Activated CD8-positive, alpha-beta memory T cell treated with anti-CD3 and anti-CD28 coated beads, Interleukin-2, amount 50 U/mL, for 24 hours (primary cell): ENCODE results near the gene GULP1.
"Not testable (repeated sequence)": the region's sequence is repeated elsewhere in the genome, so short reads cannot be mapped to it uniquely, and the experiment has no call there.

Experiments
- DNase-seq: peaks from one replicate; pipeline ENCODE4 v3.0.0-alpha.2; 2020; ENCODE audit errors: extremely low read depth

The GULP1 gene

DNA sequence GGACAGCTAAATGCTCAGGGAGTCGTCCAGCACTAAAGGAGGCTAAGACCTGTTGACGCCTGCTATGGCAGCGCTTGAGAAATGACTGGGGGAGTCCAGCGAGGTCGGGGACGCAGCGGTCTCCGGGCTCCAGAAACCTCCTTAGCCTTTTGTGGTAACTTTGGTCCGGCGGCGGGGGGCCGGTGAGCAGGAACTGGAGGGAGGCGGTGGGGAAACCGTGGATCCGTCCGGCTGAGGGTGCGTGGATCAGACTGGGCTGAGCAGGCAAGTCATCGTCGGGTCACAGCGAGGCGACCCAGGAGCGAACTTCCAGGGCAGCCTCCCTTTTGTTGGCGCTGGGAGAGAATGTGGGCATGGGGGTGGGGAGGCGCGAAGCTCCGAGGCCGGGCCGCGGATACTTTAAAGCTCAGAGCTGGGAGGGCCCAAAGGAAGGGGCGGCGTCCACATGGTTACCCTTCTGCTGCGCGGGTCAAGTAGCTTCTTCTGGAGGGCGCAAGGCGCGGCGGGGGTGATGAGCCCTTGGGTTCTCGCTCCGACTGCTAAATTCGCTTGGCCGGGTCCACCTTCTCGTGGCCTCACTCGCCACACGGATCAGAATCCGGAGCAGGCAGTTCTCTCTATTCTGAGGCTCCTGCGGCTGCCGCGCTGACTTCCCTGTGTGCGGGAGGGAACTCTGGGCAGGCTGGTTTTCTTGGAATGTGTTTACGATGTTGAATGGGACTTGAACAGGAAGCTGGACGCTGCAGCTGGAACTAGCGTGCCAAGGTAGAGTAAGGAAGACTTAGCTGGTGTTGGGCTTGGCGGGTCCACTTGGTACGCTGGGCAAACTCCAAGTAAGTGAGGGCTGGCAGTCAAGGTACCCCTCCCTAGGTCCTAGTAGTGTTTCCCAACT, 920 bp downstream of the GULP1 start:
- no peak for DNase-seq

DNA sequence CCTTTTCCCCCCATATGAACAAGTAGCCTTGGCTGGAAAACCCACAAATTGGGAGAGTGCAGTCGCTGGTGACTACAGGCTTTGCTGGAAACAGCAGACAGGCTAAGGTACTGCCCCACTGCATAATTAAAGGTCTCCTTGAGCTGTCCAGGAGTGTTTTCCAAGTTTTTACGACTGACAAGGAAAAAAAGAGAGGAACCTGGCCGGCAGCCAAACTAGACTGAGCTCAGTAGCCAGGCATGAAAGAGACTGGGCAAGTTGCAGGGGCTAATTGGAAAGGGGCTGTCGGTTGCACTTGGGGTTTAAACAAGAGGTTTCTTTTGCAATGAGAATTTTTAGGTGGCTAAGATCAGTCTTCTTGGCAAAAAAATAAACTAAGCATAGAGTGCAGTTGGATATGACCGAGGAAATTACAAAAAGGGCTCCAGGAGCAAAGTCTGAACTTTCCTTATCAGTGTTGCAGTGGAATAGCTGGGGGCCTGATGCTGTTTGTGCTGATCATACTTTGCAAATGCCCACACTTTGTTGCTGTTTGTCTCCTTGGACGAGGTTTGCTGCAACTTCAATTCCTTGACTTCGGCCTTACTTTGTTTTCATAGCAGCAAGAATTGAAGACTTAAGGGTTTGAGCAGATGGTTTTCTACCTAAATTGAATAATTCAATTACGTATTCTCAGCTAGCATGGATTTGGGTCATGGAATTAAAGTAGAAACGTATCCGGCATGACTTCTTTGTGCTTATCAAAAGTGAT, 2.1 kb downstream of the GULP1 start:
- DNase-seq = no peak

DNA sequence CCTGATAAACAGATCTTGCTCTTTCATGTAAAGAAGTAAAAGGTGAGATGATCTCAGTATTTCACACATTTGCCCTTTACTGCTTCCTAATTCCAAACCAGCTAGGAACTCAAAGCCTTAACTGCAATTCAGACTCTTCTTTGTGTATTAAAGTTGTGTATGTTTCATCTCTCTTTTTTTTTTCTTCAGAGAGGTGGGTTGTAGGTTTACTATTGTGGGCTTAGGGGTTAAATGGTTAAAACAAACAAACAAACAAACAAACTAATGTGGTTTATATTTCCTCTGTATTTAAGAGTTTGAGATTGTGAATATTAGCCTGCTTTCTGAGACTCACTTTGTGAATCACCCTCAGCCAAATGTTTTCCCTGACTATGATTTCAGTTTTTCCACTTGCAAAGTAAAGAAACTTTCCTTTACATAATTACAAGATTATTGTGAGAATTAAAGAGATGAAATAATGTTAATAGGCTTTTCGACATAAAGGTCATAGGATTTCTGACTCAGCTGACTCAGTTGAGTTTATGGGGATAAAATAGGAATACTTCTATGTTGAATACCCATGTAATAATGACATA, 2.8 kb downstream of the GULP1 start:
- no peak for DNase-seq

DNA sequence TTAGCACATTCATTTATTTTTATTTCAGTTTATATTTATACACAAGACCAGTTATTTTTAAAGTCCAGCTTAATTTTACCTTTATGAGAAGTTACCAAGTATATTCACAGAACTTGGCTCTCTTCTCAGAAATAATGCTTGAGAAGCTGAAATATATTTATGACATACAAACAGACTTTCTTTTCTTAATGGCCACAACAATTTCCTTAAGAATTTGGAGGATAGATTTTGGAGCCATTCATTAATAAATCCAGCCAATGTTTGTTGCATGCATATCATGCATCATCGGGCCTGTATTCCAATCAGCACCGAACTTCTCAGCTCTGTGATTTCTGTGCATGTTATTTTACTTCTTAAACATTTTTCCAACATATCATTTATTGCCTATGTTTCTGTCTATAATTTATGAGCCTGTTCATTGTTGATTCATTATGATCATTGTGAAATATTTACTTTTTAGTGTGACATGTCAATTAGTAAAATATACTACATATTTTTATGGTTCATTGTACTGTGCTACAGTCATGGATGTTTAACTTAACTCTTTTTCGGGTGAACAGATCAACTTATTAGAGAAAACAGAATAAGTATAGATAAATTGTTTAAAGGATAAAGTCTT, 3.5 kb downstream of the GULP1 start:
- no peak for DNase-seq

DNA sequence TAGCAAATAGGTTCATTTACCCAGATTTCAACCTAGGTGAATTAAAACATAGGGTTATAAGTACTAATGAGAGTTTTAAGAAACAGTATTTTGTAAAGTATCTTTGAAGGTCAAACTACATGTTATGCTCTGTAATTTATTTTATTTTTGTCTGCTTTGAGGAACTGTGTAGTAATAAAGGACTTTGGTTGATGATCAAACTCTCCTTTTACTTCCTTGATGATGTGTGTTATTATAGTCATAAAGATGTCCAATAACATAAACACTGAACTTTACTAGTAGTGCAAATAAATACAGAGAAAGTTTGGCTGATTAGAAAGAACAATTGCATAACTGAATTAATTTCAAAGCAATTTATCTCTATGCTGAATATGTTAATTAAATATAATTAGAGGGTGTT, 6.3 kb downstream of the GULP1 start:
- DNase-seq = no peak

DNA sequence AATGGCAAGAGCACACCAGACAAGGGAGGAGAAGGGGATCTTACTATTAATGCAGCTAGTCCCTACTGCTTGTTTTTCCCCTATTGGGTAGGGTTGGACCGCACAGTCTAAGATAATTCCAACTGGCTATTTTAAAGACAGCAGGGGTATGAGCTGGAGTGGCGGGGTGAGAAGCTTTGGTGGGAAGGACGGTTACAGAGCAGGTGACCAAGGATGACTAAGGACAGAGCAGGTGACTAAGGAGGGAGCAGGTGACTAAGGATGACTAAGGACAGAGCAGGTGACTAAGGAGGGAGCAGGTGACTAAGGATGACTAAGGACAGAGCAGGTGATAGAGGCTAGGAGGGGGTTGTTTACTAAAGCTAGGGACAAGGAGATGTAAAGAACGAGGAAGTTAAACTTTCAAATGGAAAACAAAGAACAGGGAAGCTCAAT, 7.3 kb downstream of the GULP1 start:
- DNase-seq = not testable (repeated sequence)

DNA sequence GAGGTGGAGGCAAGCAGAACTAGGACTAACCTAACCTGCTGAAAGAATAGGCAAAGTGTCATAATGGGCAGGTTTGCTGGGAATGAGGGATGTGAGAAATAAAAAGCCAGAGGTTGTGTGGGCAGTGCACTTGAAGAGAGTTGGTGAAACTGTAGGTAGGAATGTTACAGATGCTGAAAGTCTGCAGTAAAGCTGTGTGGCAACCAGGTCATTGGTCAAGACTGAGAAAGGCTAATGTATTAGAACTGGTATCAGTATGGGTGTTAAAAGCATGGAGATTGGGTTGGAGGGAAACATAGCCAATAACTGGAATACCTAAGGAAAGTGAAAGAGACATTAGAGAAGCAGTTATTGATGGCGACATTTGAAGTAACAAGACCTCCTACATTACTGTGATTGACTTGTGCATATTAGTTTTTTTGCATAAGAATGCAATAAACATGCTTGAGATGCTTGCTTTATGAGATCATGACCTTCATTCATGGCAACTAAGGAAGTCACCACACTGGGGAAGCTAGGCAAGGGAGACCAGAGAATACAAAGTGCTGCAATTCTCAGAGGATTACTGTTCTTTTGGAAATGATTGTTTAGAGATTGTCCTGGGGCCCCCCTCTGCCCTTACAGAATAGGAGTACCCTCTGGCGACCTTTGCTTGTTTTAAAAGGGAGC, 11.8 kb downstream of the GULP1 start:
- no peak for DNase-seq

DNA sequence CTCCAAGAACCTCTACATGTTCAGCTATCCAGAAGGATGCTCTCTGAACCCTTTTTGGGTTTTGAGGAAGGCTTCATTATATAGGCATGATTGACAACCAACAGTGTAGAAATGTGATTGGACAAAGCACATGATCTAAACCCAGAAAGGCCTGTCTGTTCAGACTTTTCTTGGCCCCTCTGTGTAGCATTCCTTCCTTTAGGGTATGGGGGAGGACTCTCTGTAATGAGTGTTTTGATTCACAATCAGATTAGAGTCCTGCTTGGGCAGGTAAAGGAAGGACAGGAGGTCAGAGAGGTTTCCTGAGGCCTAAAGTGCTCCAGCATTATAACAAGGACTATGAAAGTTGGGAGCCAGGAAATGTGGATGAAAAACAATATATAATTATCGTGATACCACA, 13.6 kb downstream of the GULP1 start:
- DNase-seq = no peak

DNA sequence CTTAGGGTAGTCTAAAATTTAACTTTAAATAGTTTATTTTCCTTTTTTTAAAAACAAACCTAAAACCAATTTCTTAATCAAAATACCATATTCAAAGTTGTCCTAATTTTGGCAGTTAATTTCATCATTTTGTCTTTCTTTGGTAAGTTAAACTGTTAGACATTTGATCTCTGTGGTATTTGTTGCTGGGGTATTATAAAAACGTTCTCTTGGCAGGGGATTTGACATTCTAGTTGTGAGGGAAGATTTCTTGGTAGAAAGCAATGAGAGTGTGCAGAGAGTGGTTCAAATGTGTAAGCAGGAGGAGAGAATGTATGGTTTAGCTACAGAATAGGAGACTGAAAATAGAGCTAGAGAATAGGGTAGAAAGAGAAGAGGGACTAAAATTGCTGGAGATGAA, 14.6 kb downstream of the GULP1 start:
- no peak for DNase-seq

DNA sequence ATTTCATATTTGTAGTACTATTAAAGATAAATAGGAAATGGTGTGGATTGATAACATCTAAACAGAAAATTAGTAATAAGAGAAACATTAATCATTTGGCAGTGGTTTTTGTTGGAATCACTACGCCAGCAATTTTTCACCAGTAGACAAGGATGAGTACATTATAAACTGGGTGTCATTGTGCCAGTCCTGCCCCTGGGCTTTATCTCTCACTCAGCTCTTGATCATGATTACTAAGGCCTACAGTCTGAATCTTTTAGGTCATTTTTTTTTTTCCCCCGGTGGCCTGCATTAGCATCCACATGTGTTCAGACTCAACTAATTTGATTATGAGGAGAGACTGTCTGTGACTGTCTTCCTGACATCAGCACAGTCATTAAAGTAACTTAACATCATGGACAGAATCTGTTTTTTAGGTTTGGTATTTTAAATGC, 16.2 kb downstream of the GULP1 start:
- DNase-seq = no peak

DNA sequence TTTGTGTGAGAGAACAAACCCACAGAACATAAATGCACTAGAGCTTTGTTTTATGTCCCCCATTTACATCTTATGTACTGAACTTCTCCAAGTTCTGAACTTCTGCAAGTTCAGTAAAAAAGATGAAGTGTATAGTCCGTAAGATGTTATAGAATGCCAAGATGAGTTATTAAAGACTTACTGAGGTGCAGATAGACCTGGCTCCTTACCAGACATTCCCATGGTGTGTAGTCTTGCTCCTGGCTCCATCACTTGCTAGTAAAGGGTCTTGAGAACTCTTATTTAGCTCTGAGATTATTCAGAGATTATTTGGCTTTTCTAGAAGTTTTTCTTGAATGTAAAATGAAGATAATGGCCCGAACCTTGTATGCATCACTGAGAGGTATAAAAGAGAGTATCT, 16.8 kb downstream of the GULP1 start:
- DNase-seq = no peak

DNA sequence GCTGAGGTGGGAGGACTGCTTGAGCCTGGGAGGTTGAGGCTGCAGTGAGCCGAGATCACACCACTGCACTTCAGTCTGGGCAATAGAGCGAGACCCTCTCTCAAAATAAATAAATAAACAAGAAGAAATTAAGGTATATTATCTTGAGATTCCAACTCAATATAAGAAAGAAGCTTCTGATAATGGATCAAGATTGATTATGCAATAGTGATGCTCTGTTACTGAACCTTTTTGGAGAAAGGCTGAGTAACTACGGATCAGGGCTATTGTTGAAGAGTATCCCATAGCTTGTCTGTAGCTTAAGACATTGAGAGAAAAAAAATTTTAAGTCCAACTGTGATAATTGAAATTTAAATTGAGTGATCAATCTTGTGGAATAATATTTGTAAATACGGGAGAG, 17.7 kb downstream of the GULP1 start:
- DNase-seq = no peak

DNA sequence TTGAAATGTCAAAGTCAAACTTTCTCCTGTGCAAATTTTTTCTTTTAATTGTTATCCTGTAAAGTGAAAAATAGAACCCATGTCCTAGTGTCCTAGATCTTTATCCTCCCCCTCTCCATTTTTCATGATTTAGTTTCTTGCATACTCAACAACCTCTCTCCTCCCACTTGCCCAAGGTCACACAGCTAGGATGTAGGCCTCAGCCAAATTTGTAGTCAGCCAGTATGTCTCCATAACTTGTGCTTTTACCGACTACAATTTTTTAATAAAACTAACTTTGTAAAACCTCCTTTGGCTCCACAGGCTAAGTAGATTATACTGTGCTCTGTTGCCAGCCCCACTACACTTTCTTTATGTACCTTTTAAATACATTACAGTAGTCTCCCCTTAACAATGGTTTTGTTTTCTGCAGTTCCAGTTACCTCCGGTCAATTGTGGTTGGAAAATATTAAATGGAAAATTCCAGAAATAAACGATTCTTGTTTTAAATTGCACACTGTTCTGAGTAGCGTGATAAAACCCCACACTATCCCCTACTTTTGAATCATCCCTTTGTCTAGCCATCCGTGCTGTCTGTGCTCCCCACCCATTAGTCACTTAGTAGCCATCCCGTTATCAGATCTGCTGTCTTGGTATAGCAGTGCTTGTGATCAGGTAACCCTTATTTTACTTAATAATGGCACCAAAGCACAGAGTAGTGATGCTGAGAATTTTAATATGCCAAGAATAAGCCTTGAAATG, 22.8 kb downstream of the GULP1 start:
- DNase-seq = no peak

DNA sequence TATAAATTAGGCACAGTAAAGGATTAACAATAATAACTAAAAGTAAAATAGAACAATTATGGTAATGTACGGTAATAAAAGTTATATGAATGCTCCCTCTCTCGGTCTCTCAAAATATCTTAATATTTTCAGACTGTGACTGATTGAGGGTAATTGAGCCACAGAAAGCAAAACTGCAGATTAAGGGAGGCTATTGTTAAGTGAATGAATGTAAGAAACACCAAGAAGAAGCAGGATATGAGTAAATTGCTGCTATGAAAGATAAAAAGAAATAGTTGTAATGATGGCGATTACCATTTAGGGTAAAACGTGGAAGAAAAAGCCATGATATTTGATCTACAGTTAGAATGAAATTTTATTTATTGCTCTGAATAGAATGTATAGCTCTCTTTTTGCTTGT, 24.1 kb downstream of the GULP1 start:
- DNase-seq = no peak

DNA sequence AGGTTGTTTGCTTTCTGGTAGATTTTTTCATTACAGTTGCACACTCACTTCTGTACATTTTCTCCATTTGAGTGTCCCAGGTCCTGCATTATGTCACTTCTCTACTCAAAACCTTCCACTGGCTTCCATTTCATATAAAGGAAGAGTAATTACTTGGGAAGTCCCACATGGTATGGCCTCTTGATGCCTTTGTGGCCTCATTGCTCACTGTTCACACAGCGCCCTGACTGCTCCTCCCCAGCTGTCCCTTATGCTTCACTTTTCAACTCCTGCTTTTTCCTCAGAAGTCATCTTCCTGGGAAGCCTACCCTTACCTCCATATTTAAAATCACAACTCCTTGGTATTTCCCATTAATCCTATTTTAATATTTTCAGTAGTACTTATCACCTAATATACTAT, 24.7 kb downstream of the GULP1 start:
- no peak for DNase-seq

DNA sequence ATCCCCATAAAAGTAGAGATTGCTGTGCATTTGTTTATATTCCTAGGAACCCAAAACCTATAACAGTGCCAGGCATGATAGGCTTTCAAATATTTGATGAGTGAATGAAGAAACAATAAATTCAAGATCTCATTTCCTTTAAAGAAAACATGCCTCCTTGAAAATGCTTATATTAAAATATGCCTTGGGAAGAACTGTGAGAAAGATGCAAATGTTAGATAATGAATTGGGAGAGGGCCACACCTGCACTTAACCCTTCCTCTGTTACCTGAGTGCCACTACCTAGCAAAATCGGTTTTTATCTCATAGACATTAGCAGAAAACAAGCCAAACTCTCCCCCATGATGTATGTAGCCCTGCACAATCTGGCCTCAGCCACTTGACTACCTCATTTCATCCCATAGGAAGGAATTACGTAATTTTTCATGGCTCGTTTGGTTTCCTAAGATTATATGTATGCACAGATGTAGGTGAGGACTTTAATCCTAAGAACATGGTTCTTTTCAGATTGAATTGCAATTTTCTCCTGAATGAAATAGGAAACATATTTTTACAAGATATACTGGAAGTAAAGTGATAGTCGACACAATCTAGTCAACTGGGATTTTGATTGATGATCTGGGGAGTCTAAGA, 25.2 kb downstream of the GULP1 start:
- DNase-seq = no peak

DNA sequence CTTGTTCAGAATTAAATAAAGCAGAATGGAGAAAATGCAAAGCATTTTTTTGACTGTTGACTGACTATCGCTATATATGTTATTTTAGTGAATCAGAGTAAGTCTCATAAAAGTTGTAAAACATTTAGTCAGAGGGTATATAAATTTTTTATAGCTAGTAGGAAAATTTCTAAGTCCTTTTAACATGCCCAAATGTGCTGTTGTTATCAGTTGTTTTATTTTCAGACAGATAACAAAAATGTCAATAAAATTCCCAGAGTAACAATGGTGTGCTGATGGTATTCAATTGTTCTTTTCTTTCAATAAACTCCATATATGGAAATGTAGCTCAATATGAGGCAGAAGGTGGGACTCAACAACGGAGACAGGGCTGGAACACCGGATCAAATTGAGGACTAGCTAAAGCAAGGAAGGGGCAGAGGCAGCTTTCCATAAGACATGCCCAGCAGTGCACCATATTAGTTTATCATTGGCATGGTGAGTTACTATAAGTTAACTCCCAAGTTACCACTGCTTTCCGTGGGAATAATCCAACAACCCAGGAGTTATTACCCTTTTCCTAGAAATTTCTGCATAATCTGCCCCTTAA, 26.6 kb downstream of the GULP1 start:
- DNase-seq = no peak

DNA sequence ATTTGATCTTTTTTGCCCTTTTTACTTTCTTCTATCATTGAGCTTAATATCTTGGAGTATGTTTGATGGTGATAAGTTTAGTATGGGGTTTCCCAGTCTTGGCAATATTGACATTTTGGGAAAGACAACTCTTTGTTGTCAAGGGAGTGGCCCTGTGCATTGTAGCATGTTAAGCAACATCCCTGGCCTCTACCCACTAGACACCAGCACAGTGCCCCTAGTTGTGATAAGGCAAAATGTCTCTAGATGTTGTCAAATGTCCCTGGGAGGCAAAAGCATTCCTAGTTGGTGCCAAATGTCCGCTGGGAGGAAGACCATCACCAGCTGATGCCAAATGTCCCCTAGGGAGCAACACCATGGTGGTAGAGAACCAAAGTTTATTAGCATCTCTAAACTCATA, 28.2 kb downstream of the GULP1 start:
- no peak for DNase-seq

DNA sequence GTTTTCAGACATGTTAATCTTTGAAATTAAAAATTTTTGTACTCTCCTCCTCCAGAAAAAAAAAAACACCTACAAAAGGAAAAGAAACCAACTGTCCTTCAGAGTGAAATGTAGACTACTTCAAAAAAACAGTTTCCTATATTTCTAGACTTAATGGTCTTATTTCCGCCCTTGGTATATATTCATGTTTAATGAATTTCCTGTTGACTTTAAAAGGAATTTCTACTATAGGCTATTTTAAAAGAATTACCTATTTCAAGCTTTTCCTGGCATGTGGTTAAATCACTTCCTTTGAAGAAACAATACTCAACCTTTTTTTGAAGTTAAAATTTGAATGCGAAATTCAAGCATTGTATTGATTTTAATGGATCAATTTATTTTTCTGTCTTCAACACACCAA, 29.2 kb downstream of the GULP1 start:
- no peak for DNase-seq
